AG09309 (cell line): ENCODE data around the gene DUSP14.
A peak's percentile ranks its signal among the peaks of the same experiment; 100 is the strongest.

ENCODE experiments used
- DNase-seq: peaks from one replicate; pipeline ENCODE4 v3.0.0-alpha.2; 2010; ENCODE audit warnings: low read depth
- H3K4me3 ChIP-seq: 2 replicates; pipeline ENCODE4 v1.5.1; 2011; ENCODE audit warnings: mild to moderate bottlenecking, low read depth, low read length, moderate library complexity; ENCODE audit not compliant: control insufficient read depth
- CTCF ChIP-seq: IDR thresholded peaks from 2 replicates; pipeline ENCODE4 v1.5.1; 2011; ENCODE audit warnings: mild to moderate bottlenecking, low read depth, low read length, inconsistent platforms; ENCODE audit not compliant: insufficient read depth, control insufficient read depth; ENCODE audit errors: missing control alignments

Gene DUSP14

GRCh38 chr17:37521821-37522220, 32.1 kb downstream of the DUSP14 start:
- H3K4me3 ChIP-seq, result no peak overlapping the region
- no peak for TF ChIP-seq CTCF
- no peak for DNase-seq

GRCh38 chr17:37523715-37524219, 34.1 kb downstream of the DUSP14 start:
- H3K4me3 ChIP-seq, result no peak overlapping the region
- DNase-seq, result no peak
- TF ChIP-seq CTCF, result no peak

GRCh38 chr17:37527249-37527851, 37.7 kb downstream of the DUSP14 start:
- no peak for DNase-seq
- H3K4me3 ChIP-seq, result no peak overlapping the region
- TF ChIP-seq CTCF, result peak; percentile 81

GRCh38 chr17:37530420-37530819, 40.7 kb downstream of the DUSP14 start:
- no peak overlapping the region for H3K4me3 ChIP-seq
- no peak for DNase-seq
- TF ChIP-seq CTCF, result no peak

GRCh38 chr17:37532756-37533155, 43.1 kb downstream of the DUSP14 start:
- TF ChIP-seq CTCF, result no peak
- no peak overlapping the region for H3K4me3 ChIP-seq
- DNase-seq, result no peak

GRCh38 chr17:37535906-37536305, 46.2 kb downstream of the DUSP14 start:
- DNase-seq, result no peak
- H3K4me3 ChIP-seq, result no peak overlapping the region
- no peak for TF ChIP-seq CTCF
